Liver (tissue), 9 donors: ENCODE results near the gene CDCP1. TPM values are rescaled to one million over a fixed set of nuclear protein-coding genes. Genes with fewer than 3 reads are reported as not detected.

ENCODE experiments used
- DNase-seq: peaks from one replicate; pipeline ENCODE4 v3.0.0-alpha.2; 2017; ENCODE audit warnings: low spot score
- H3K27ac ChIP-seq, 2 donors: one replicate each; pipeline ENCODE4 v1.7.0; 2013; ENCODE audit warnings: inconsistent platforms in 2 of 2, low read length in 2 of 2, control low read depth in 1 of 2, low read depth in 1 of 2, mild to moderate bottlenecking in 1 of 2
- H3K27me3 ChIP-seq, 4 donors: one replicate each; pipeline versions ENCODE4 v1.6.1 to v1.7.0; 2013; ENCODE audit warnings: low read length in 3 of 4, inconsistent platforms in 1 of 4, mild to moderate bottlenecking in 1 of 4, moderate library complexity in 1 of 4; ENCODE audit not compliant: control insufficient read depth in 4 of 4, insufficient read depth in 4 of 4
- H3K36me3 ChIP-seq, 4 donors: one replicate each; pipeline versions ENCODE4 v1.6.1 to v1.7.0; 2013; ENCODE audit warnings: low read length in 3 of 4, mild to moderate bottlenecking in 3 of 4, low read depth in 1 of 4, moderate library complexity in 1 of 4; ENCODE audit not compliant: control insufficient read depth in 4 of 4, insufficient read depth in 3 of 4
- H3K4me1 ChIP-seq, 4 donors: one replicate each; pipeline versions ENCODE4 v1.6.1 to v1.7.0; 2013; ENCODE audit warnings: low read length in 3 of 4, mild to moderate bottlenecking in 3 of 4, moderate library complexity in 1 of 4; ENCODE audit not compliant: control insufficient read depth in 4 of 4, insufficient read depth in 4 of 4
- H3K4me3 ChIP-seq, 3 donors: one replicate each; pipeline versions ENCODE4 v1.6.1 to v1.7.0; 2013; ENCODE audit warnings: low read length in 3 of 3, control low read depth in 1 of 3, low read depth in 1 of 3, mild to moderate bottlenecking in 1 of 3
- H3K9ac ChIP-seq, 2 donors: one replicate each; pipeline ENCODE4 v1.7.0; 2013; ENCODE audit warnings: low read length in 2 of 2, mild to moderate bottlenecking in 2 of 2, moderate library complexity in 2 of 2, control low read depth in 1 of 2, low read depth in 1 of 2
- H3K9me3 ChIP-seq, 4 donors: one replicate each; pipeline versions ENCODE4 v1.6.1 to v1.7.0; 2013; ENCODE audit warnings: low read length in 3 of 4; ENCODE audit not compliant: control insufficient read depth in 4 of 4
- ATF3 ChIP-seq: IDR thresholded peaks from 2 replicates; pipeline ENCODE4 v1.6.1; 2016; ENCODE audit warnings: antibody characterized with exemption
- CTCF ChIP-seq: fragments of 150-350 bp; IDR thresholded peaks from 2 replicates; pipeline ENCODE4 v1.5.1; 2017; ENCODE audit warnings: improper control_type of control experiment, low read depth, low read length; ENCODE audit not compliant: missing input control
- EGR1 ChIP-seq, 2 donors: IDR thresholded peaks; 2 replicates each; pipeline ENCODE4 v1.6.1; 2016 to 2018; ENCODE audit warnings: antibody characterized with exemption in 2 of 2, low read depth in 2 of 2
- FOXA1 ChIP-seq: IDR thresholded peaks from 2 replicates; pipeline ENCODE4 v1.6.1; 2016; ENCODE audit warnings: antibody characterized with exemption
- FOXA2 ChIP-seq: IDR thresholded peaks from 2 replicates; pipeline ENCODE4 v1.6.1; 2016; ENCODE audit warnings: antibody characterized with exemption
- GABPA ChIP-seq, 2 donors: IDR thresholded peaks in 1 of 2; conservative IDR thresholded peaks in 1 of 2; 2 replicates each; pipeline ENCODE4 v1.6.1; 2016; ENCODE audit warnings: antibody characterized with exemption in 2 of 2, mild to moderate bottlenecking in 1 of 2, moderate library complexity in 1 of 2
- HNF4A ChIP-seq, 2 donors: conservative IDR thresholded peaks; 2 replicates each; pipeline ENCODE4 v1.6.1; 2016; ENCODE audit warnings: antibody characterized with exemption in 2 of 2, mild to moderate bottlenecking in 2 of 2
- HNF4G ChIP-seq: IDR thresholded peaks from 2 replicates; pipeline ENCODE4 v1.6.1; 2016; ENCODE audit warnings: antibody characterized with exemption
- JUND ChIP-seq, 2 donors: IDR thresholded peaks; 2 replicates each; pipeline ENCODE4 v1.6.1; 2016; ENCODE audit warnings: antibody characterized with exemption in 2 of 2
- MAX ChIP-seq: IDR thresholded peaks from 2 replicates; pipeline ENCODE4 v1.6.1; 2016; ENCODE audit warnings: antibody characterized with exemption
- NR2F2 ChIP-seq: IDR thresholded peaks from 2 replicates; pipeline ENCODE4 v1.6.1; 2016; ENCODE audit warnings: antibody characterized with exemption
- RAD21 ChIP-seq, 2 donors: IDR thresholded peaks; 2 replicates each; pipeline ENCODE4 v1.6.1; 2016; ENCODE audit warnings: antibody characterized with exemption in 2 of 2, mild to moderate bottlenecking in 2 of 2
- REST ChIP-seq: IDR thresholded peaks from 2 replicates; pipeline ENCODE4 v1.6.1; 2016; ENCODE audit warnings: antibody characterized with exemption, mild to moderate bottlenecking
- RXRA ChIP-seq, 2 donors: IDR thresholded peaks; 2 replicates each; pipeline ENCODE4 v1.6.1; 2017 to 2018; ENCODE audit warnings: antibody characterized with exemption in 2 of 2, mild to moderate bottlenecking in 1 of 2
- SP1 ChIP-seq: IDR thresholded peaks from 2 replicates; pipeline ENCODE4 v1.6.1; 2018; ENCODE audit warnings: antibody characterized with exemption, mild to moderate bottlenecking
- TAF1 ChIP-seq: conservative IDR thresholded peaks from 2 replicates; pipeline ENCODE4 v1.6.1; 2016; ENCODE audit warnings: antibody characterized with exemption, mild to moderate bottlenecking
- YY1 ChIP-seq: IDR thresholded peaks from 2 replicates; pipeline ENCODE4 v1.6.1; 2016; ENCODE audit warnings: antibody characterized with exemption, mild to moderate bottlenecking
- ZBTB33 ChIP-seq: IDR thresholded peaks from 2 replicates; pipeline ENCODE4 v1.6.1; 2016; ENCODE audit warnings: antibody characterized with exemption
- WGBS: extraction: QIAGEN DNeasy Blood & Tissue Kit; methylation state at CpG from one replicate; pipeline ENCODE4 v1.1.7; 2013; 5-methylcytosine and 5-hydroxymethylcytosine counted together
- polyA plus RNA-seq, 2 donors: library from polyadenylated mRNA; stranded (reverse) in 1 of 2; unstranded in 1 of 2; fragments of 200-250 nt in 1 of 2; fragments of >200 nt in 1 of 2; fragmentation: Nextera tagmentation in 1 of 2; extraction: Ambion mirVana in 1 of 2; gene quantifications; one replicate each; pipeline versions ENCODE4 v1.2.1 to v1.2.3, GENCODE V29; 2013 to 2015
- total RNA-seq, 2 donors: library from RNA; depleted of rRNA; stranded (reverse); fragments of >200 nt; gene quantifications; one replicate each; pipeline ENCODE4 v1.2.3, GENCODE V29; 2014
- donor health status: healthy.
- donor health status: healthy.
- donor health status: healthy.
- donor health status: healthy.
- donor health status: healthy.

Gene CDCP1
- total and polyA plus RNA-seq, 4 donors: 0.22 to 0.67 (median 0.45) TPM

- 79% methylated on average over 6 of the region's 6 CpGs for WGBS
- Histone ChIP-seq H3K27ac (no peak overlapping the region), H3K27me3 (no peaks in the 10 kb centered on the region), H3K4me1 (no peaks in the 10 kb centered on the region), H3K4me3 (no peak overlapping the region), H3K36me3 (no peaks in the 10 kb centered on the region), H3K9ac (no peak overlapping the region), H3K9me3 (no peaks in the 10 kb centered on the region)
- TF ChIP-seq HNF4G (no peak), FOXA1 (no peak), HNF4A (conservative IDR thresholded peaks at IDR 0.05) (no peak), YY1 (no peak), REST (no peak), EGR1 (IDR thresholded peaks at IDR 0.05; ENCODE audit: low read depth in 2 of 2) (no peak), RAD21 (IDR thresholded peaks at IDR 0.05) (no peak), NR2F2 (no peak), ATF3 (no peak), CTCF (no peak), SP1 (no peak), ZBTB33 (no peak), JUND (IDR thresholded peaks at IDR 0.05) (no peak), GABPA (IDR thresholded peaks at IDR 0.05 in 1 of 2, conservative IDR thresholded peaks at IDR 0.05 in 1 of 2) (no peak), RXRA (IDR thresholded peaks at IDR 0.05) (no peak), MAX (no peak), TAF1 (no peak), FOXA2 (no peak)
- no peak for DNase-seq
These were observed 33.9 kb upstream of the CDCP1 start for GRCh38 chr3:45180051-45180450.

- 90% methylated on average over 3 of the region's 3 CpGs for WGBS
- Histone ChIP-seq H3K36me3 (no peaks in the 10 kb centered on the region), H3K27ac (no peak overlapping the region), H3K4me3 (no peak overlapping the region), H3K4me1 (no peaks in the 10 kb centered on the region), H3K27me3 (no peaks in the 10 kb centered on the region), H3K9ac (no peak overlapping the region), H3K9me3 (no peaks in the 10 kb centered on the region)
- no peak for DNase-seq
- TF ChIP-seq HNF4A (conservative IDR thresholded peaks at IDR 0.05): no peak
- no peak for TF ChIP-seq RAD21 (IDR thresholded peaks at IDR 0.05)
- TF ChIP-seq TAF1: no peak
- TF ChIP-seq REST: no peak
- no peak for TF ChIP-seq ZBTB33
- no peak for TF ChIP-seq EGR1 (IDR thresholded peaks at IDR 0.05; ENCODE audit: low read depth in 2 of 2)
- no peak for TF ChIP-seq FOXA1
These were observed 33.0 kb upstream of the CDCP1 start for GRCh38 chr3:45179163-45179562.
